GM18870 (cell line): ENCODE measurements around the gene RNFT1.
"Not testable (repeated sequence)": the region's sequence is repeated elsewhere in the genome, so short reads cannot be mapped to it uniquely, and the experiment has no call there.

Experiments used
- ATAC-seq: cut with Tn5 transposase; IDR thresholded peaks from one replicate; pipeline ENCODE4 v1.9.1; 2021; ENCODE audit warnings: moderate library complexity; ENCODE audit not compliant: unreplicated experiment

RNFT1 gene

GRCh38 chr17:59930768-59931167, 33.8 kb downstream of the RNFT1 start:
- ATAC-seq, result not testable (repeated sequence)

GRCh38 chr17:59930121-59930520, 34.4 kb downstream of the RNFT1 start:
- ATAC-seq, result not testable (repeated sequence)

DNA sequence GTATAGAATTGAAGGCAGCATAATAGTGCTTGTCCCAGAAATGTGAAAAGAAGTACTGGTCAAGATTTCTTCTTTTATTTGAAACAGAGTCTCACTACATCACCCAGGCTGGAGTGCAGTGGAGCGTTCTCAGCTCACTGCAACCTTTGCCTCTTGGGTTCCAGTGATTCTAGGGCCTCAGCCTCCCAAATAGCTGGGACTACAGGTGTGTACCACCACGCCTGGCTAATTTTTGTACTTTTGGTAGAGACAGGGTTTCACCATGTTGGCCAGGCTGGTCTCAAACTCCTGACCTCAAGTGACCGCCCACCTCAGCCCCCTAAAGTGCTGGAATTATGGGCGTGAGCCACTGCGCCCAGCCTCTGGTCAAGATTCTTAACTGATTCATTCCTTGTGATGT, 43.9 kb downstream of the RNFT1 start:
- ATAC-seq, result not testable (repeated sequence)

DNA sequence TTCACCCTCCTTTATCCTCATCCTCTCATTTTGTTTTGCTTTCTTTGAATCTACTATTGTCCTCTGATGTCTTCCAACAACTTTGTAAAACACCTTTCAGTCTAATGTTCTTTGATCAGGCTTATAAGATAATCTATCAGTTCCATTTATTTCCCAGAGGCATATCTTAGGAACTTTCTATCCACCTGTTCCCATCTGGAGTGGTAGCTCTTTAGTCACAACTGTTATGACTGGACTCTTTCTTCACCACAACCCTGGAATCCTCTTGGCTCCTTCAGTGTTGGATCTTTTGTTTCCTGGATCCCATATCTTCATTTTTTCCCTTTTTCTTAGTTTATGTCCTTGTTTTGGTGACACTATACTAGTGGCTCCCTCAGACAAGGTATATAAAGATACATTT, 48.1 kb downstream of the RNFT1 start:
- no peak for ATAC-seq

- no peak for ATAC-seq
These were observed 50.2 kb downstream of the RNFT1 start for GRCh38 chr17:59914274-59914854.

DNA sequence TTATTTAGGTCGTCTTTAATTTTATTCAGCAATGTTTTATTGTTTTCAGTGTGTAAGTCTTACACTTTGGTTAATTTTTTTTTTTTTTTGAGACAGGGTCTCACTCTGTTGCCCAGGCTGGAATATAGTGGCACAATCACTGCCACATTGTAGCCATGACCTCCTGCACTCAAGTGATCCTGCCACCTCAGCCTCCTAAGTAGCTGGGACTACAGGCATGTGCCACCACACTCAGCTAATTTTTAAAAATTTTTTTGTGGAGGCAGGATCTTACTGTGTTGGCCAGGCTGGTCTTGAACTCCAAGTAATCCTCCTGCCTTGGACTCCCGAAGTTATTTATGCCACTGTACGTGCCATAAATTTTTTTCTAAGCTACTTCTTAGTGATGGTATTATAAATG, 57.1 kb downstream of the RNFT1 start:
- no peak for ATAC-seq

DNA sequence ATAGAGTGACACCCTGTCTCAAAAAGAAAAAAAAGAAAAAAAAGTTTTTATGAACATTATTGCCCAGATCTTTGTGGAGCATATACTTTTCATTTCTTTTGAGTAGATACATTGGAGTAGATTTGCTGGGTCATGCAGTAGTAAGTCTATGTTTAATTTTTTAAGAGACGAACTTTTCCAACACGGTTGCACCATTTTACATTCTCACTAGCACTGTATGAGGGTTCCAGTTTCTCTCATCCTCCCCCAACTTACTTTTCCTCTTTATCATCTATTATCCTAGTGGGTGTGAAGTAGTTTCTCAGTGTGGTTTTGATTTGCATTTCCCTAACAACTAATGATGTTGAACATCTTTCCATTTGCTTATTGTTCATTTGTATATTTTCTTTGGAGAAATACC, 61.1 kb downstream of the RNFT1 start:
- no peak for ATAC-seq
